HCT116 (cell line): ENCODE measurements around the gene SH3GL2. TPM values are rescaled to one million over a fixed set of nuclear protein-coding genes. Genes with fewer than 3 reads are reported as not detected.

Experiments
- ATAC-seq: fragments of 200-7000 bp; cut with Tn5 transposase; 2 replicates; pipeline ENCODE4 v1.9.1; 2020; ENCODE audit warnings: mild to moderate bottlenecking, moderate library complexity
- BruUV-seq: library from RNA; stranded (reverse); fragments of 400-500 nt; replicated peaks from 2 replicates; lab custom pipeline; 2021; lab: Mats Ljungman, UMichigan
- CTCF ChIA-PET: fragments of 300-600 bp; sonication (Branson Sonifier 250); formaldehyde crosslinking; loops from one replicate; lab custom pipeline; 2021; ENCODE audit warnings: antibody characterized with exemption; lab: Charles Lee
- POLR2A ChIA-PET: fragments of 300-600, 350-600 bp; sonication (Branson Sonifier 250); formaldehyde crosslinking; loops from one replicate; lab custom pipeline; 2021; ENCODE audit warnings: antibody characterized with exemption; lab: Charles Lee
- RAD21 ChIA-PET, 2 experiments: fragments of 300-600 bp; sonication (Branson Sonifier 250); formaldehyde crosslinking; loops; one replicate each; lab custom pipeline; 2023; ENCODE audit warnings: low total read pairs in 2 of 2; ENCODE audit not compliant: uncharacterized antibody in 2 of 2, unreplicated experiment in 2 of 2, low non-redundant PET in 1 of 2; lab: Charles Lee
- DNase-seq: peaks from one replicate; pipeline ENCODE4 v3.0.0-alpha.2; 2010; ENCODE audit warnings: low read depth, low spot score
- H2AFZ ChIP-seq: fragments of 200-600 bp; shearing (Covaris generic), sonication (generic); 2 replicates; pipeline ENCODE4 v1.6.1; 2017; ENCODE audit warnings: low read depth, mixed run types, mixed read lengths, antibody characterized with exemption, low read length; ENCODE audit not compliant: poor library complexity, severe bottlenecking
- H3K27ac ChIP-seq: 2 replicates; pipeline ENCODE4 v1.5.1; 2012; ENCODE audit warnings: low read depth, low read length
- H3K27me3 ChIP-seq: fragments of 200-600 bp; sonication (generic); 2 replicates; pipeline ENCODE4 v1.6.1; 2016; ENCODE audit warnings: mixed run types, low read length, mixed read lengths; ENCODE audit not compliant: insufficient read depth
- H3K36me3 ChIP-seq, 2 experiments: fragments of 200-500 bp in 1 of 2; fragments of 200-600 bp in 1 of 2; sonication (Bioruptor generic) in 1 of 2; sonication (generic) in 1 of 2; 2 replicates each; pipeline versions ENCODE4 v1.5.1 to v1.6.1; 2014 to 2016; ENCODE audit warnings: low read length in 2 of 2, inconsistent platforms in 1 of 2, mixed read lengths in 1 of 2, mixed run types in 1 of 2; ENCODE audit not compliant: insufficient read depth in 2 of 2, control insufficient read depth in 1 of 2
- H3K4me1 ChIP-seq, 2 experiments: fragments of 200-600 bp in 1 of 2; sonication (generic) in 1 of 2; 2 replicates each; pipeline versions ENCODE4 v1.5.1 to v1.6.1; 2012 to 2017; ENCODE audit warnings: low read length in 2 of 2, inconsistent platforms in 1 of 2, mild to moderate bottlenecking in 1 of 2, mixed read lengths in 1 of 2, mixed run types in 1 of 2, moderate library complexity in 1 of 2; ENCODE audit not compliant: insufficient read depth in 2 of 2, control insufficient read depth in 1 of 2
- H3K4me2 ChIP-seq: fragments of 200-600 bp; sonication (generic); 2 replicates; pipeline ENCODE4 v1.6.1; 2017; ENCODE audit warnings: mixed run types, low read length, mixed read lengths
- H3K4me3 ChIP-seq, 2 experiments: fragments of 200-600 bp in 1 of 2; sonication (generic) in 1 of 2; replicated peaks in 1 of 2; 2 replicates each; pipeline ENCODE4 v1.5.1; 2011 to 2016; ENCODE audit warnings: low read length in 2 of 2, control low read depth in 1 of 2, low read depth in 1 of 2, mild to moderate bottlenecking in 1 of 2, mixed read lengths in 1 of 2, mixed run types in 1 of 2
- H3K79me2 ChIP-seq: fragments of 200-600 bp; sonication (generic); 2 replicates; pipeline ENCODE4 v1.6.1; 2017; ENCODE audit warnings: mild to moderate bottlenecking, mixed run types, low read length, moderate library complexity, mixed read lengths; ENCODE audit not compliant: insufficient read depth
- H3K9ac ChIP-seq: fragments of 200-600 bp; sonication (generic); 2 replicates; pipeline ENCODE4 v1.6.1; 2016; ENCODE audit warnings: low read length, mixed read lengths
- H3K9me2 ChIP-seq: fragments of 200-600 bp; sonication (generic), shearing (Covaris generic); 2 replicates; pipeline ENCODE4 v1.6.1; 2017; ENCODE audit warnings: mixed run types, mild to moderate bottlenecking, moderate library complexity; ENCODE audit not compliant: insufficient read depth
- H3K9me3 ChIP-seq, 2 experiments: fragments of 200-500 bp in 1 of 2; fragments of 200-600 bp in 1 of 2; sonication (Bioruptor generic) in 1 of 2; sonication (generic) in 1 of 2; 2 replicates each; pipeline ENCODE4 v1.6.1; 2014 to 2017; ENCODE audit warnings: low read length in 2 of 2, mixed read lengths in 2 of 2, inconsistent platforms in 1 of 2, low read depth in 1 of 2, mild to moderate bottlenecking in 1 of 2, mixed run types in 1 of 2, moderate library complexity in 1 of 2; ENCODE audit not compliant: control insufficient read depth in 1 of 2, insufficient read depth in 1 of 2
- H4K20me1 ChIP-seq: fragments of 200-600 bp; sonication (generic), shearing (Covaris generic); 2 replicates; pipeline ENCODE4 v1.6.1; 2017; ENCODE audit warnings: mixed run types, mild to moderate bottlenecking, moderate library complexity; ENCODE audit not compliant: insufficient read depth
- EGR1 ChIP-seq: IDR thresholded peaks from 2 replicates; pipeline ENCODE4 v1.6.1; 2012; ENCODE audit warnings: low read depth
- ELF1 ChIP-seq: IDR thresholded peaks from 2 replicates; pipeline ENCODE4 v1.6.1; 2012; ENCODE audit warnings: low read depth, borderline replicate concordance
- EZH2 ChIP-seq: fragments of 200-600 bp; sonication (generic); IDR thresholded peaks from 2 replicates; pipeline ENCODE4 v1.6.1; 2017; ENCODE audit warnings: antibody characterized with exemption, mixed run types
- EZH2phosphoT487 ChIP-seq: fragments of 200-600 bp; IDR thresholded peaks from 2 replicates; pipeline ENCODE4 v1.6.1; 2018; ENCODE audit warnings: antibody characterized with exemption, borderline replicate concordance
- FOSL1 ChIP-seq: IDR thresholded peaks from 2 replicates; pipeline ENCODE4 v1.6.1; 2012; ENCODE audit warnings: low read depth
- JUND ChIP-seq: IDR thresholded peaks from 2 replicates; pipeline ENCODE4 v1.6.1; 2012
- MAX ChIP-seq: IDR thresholded peaks from 2 replicates; pipeline ENCODE4 v1.6.1; 2012
- SIN3A ChIP-seq: IDR thresholded peaks from 2 replicates; pipeline ENCODE4 v1.6.1; 2012; ENCODE audit warnings: low read depth
- SP1 ChIP-seq: IDR thresholded peaks from 2 replicates; pipeline ENCODE4 v1.6.1; 2012; ENCODE audit warnings: low read depth
- SRF ChIP-seq: IDR thresholded peaks from 2 replicates; pipeline ENCODE4 v1.6.1; 2012; ENCODE audit warnings: low read depth
- TCF7L2 ChIP-seq: IDR thresholded peaks from 2 replicates; pipeline ENCODE4 v1.7.0; 2011; ENCODE audit warnings: borderline replicate concordance, inconsistent platforms; ENCODE audit not compliant: insufficient read depth, insufficient read length; ENCODE audit errors: extremely low read depth
- YY1 ChIP-seq: IDR thresholded peaks from 2 replicates; pipeline ENCODE4 v1.6.1; 2011; ENCODE audit warnings: low read length, low read depth, moderate library complexity, mild to moderate bottlenecking; ENCODE audit not compliant: insufficient replicate concordance; ENCODE audit errors: extremely low read depth
- ZFX ChIP-seq: fragments of 450-650 bp; IDR thresholded peaks from 2 replicates; pipeline ENCODE4 v1.6.1; 2017
- intact Hi-C: fragments of 100-400 bp; cut with micrococcal nuclease; formaldehyde crosslinking; loops from 2 replicates; pipeline ENCODE4 v1.10.0; 2022
- total RNA-seq: library from RNA; stranded (reverse); gene quantifications from one replicate; pipeline ENCODE4 v1.2.1, GENCODE V29; 2021; ENCODE audit not compliant: unreplicated experiment
- TF ChIP-seq, protein P1 (sequence below): IDR thresholded peaks from 2 replicates; pipeline ENCODE4 v1.6.1; 2012; ENCODE audit warnings: low read depth

Gene SH3GL2
- total RNA-seq, 1 experiment from 2014 or later = not detected

- no peak for TF ChIP-seq YY1
- no peak for TF ChIP-seq EZH2phosphoT487
- TF ChIP-seq MAX = no peak
These were observed 43.9 kb downstream of the SH3GL2 start (continued) for GRCh38 chr9:17622749-17623148.

GRCh38 chr9:17623965-17624364 lies 45.1 kb downstream of the SH3GL2 start:
- Histone ChIP-seq H2AFZ (no peak overlapping the region), H3K4me1 (no peaks in the 10 kb centered on the region), H3K79me2 (no peaks in the 10 kb centered on the region), H3K36me3 (no peaks in the 10 kb centered on the region), H3K9me2 (no peaks in the 10 kb centered on the region), H3K4me2 (no peak overlapping the region), H3K9ac (no peak overlapping the region), H3K4me3 (no peak overlapping the region), H3K27me3 (no peaks in the 10 kb centered on the region), H3K27ac (no peak overlapping the region), H3K9me3 (no peaks in the 10 kb centered on the region), H4K20me1 (no peaks in the 10 kb centered on the region)
- POLR2A ChIA-PET = no interaction called here
- TF ChIP-seq, protein P1, sequence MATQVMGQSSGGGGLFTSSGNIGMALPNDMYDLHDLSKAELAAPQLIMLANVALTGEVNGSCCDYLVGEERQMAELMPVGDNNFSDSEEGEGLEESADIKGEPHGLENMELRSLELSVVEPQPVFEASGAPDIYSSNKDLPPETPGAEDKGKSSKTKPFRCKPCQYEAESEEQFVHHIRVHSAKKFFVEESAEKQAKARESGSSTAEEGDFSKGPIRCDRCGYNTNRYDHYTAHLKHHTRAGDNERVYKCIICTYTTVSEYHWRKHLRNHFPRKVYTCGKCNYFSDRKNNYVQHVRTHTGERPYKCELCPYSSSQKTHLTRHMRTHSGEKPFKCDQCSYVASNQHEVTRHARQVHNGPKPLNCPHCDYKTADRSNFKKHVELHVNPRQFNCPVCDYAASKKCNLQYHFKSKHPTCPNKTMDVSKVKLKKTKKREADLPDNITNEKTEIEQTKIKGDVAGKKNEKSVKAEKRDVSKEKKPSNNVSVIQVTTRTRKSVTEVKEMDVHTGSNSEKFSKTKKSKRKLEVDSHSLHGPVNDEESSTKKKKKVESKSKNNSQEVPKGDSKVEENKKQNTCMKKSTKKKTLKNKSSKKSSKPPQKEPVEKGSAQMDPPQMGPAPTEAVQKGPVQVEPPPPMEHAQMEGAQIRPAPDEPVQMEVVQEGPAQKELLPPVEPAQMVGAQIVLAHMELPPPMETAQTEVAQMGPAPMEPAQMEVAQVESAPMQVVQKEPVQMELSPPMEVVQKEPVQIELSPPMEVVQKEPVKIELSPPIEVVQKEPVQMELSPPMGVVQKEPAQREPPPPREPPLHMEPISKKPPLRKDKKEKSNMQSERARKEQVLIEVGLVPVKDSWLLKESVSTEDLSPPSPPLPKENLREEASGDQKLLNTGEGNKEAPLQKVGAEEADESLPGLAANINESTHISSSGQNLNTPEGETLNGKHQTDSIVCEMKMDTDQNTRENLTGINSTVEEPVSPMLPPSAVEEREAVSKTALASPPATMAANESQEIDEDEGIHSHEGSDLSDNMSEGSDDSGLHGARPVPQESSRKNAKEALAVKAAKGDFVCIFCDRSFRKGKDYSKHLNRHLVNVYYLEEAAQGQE = no peak
- TF ChIP-seq SP1 = no peak
- no peak for TF ChIP-seq MAX
- no peak for TF ChIP-seq TCF7L2
- TF ChIP-seq YY1 = no peak
- no peak for TF ChIP-seq ZFX
- TF ChIP-seq FOSL1 = no peak
- no peak for TF ChIP-seq SRF
- no peak for TF ChIP-seq SIN3A
- TF ChIP-seq EGR1 = no peak
- TF ChIP-seq ELF1 = no peak
- no peak for TF ChIP-seq EZH2phosphoT487
- no peak for TF ChIP-seq EZH2
- TF ChIP-seq JUND = no peak
- intact Hi-C loops = no loop called here
- ATAC-seq (no peak), DNase-seq (no peak)
- RAD21 ChIA-PET = no interaction called here
- BruUV-seq = no TSS peak
- CTCF ChIA-PET = no interaction called here
